NB4 (cell line): Measurements from ENCODE around the gene PAX2.

ENCODE experiments used
- DNase-seq: peaks from one replicate; pipeline ENCODE4 v3.0.0; 2010; ENCODE audit warnings: low read depth
- H3K4me3 ChIP-seq: one replicate; pipeline ENCODE4 v1.5.1; 2011; ENCODE audit warnings: mild to moderate bottlenecking, low read depth, low read length, moderate library complexity
- MYC ChIP-seq: IDR thresholded peaks from 2 replicates; pipeline ENCODE4 v1.6.1; 2011; ENCODE audit warnings: low read depth, low read length
- POLR2A ChIP-seq: IDR thresholded peaks from 2 replicates; pipeline ENCODE4 v1.6.1; 2011; ENCODE audit warnings: mild to moderate bottlenecking; ENCODE audit not compliant: insufficient read length; ENCODE audit errors: extremely low read depth
- TF ChIP-seq, protein P1 (sequence below): IDR thresholded peaks from 2 replicates; pipeline ENCODE4 v1.6.1; 2011; ENCODE audit warnings: low read depth, low read length
- TF ChIP-seq, protein P2 (sequence below): IDR thresholded peaks from one replicate; pipeline ENCODE4 v1.5.1; 2012; ENCODE audit warnings: low read depth, low read length

Gene PAX2

DNA sequence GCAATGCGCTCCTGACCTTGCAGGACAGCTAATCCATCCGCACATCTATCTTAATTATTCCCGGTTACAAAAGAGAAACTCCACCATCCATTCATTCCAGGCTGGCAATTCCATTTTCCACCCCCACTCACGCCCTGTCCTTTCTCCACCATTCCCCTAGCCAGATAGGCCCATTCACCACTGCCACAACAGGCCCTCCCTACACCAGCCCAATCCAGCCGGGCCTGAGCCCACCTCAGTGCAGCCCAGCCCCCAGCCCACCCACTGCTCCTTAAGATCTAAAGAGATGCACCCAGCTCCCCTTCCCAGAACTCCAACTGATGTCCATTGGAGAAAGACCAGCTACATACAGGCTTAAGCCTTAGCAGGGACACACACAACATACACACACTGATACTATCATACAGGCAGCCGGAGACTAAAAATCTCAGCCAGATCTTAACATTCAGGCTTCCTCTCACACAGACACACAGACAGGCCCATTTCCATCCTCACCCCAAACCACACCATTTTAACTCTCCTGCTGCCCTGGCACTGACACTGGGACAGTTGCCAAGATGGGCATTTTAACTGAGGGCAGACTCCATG, 38.0 kb upstream of the PAX2 start:
- DNase-seq = no peak
- no peak overlapping the region for H3K4me3 ChIP-seq
- TF ChIP-seq POLR2A = no peak
- TF ChIP-seq, protein P1, sequence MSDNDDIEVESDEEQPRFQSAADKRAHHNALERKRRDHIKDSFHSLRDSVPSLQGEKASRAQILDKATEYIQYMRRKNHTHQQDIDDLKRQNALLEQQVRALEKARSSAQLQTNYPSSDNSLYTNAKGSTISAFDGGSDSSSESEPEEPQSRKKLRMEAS = no peak
- TF ChIP-seq, protein P2, sequence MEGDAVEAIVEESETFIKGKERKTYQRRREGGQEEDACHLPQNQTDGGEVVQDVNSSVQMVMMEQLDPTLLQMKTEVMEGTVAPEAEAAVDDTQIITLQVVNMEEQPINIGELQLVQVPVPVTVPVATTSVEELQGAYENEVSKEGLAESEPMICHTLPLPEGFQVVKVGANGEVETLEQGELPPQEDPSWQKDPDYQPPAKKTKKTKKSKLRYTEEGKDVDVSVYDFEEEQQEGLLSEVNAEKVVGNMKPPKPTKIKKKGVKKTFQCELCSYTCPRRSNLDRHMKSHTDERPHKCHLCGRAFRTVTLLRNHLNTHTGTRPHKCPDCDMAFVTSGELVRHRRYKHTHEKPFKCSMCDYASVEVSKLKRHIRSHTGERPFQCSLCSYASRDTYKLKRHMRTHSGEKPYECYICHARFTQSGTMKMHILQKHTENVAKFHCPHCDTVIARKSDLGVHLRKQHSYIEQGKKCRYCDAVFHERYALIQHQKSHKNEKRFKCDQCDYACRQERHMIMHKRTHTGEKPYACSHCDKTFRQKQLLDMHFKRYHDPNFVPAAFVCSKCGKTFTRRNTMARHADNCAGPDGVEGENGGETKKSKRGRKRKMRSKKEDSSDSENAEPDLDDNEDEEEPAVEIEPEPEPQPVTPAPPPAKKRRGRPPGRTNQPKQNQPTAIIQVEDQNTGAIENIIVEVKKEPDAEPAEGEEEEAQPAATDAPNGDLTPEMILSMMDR = no peak

DNA sequence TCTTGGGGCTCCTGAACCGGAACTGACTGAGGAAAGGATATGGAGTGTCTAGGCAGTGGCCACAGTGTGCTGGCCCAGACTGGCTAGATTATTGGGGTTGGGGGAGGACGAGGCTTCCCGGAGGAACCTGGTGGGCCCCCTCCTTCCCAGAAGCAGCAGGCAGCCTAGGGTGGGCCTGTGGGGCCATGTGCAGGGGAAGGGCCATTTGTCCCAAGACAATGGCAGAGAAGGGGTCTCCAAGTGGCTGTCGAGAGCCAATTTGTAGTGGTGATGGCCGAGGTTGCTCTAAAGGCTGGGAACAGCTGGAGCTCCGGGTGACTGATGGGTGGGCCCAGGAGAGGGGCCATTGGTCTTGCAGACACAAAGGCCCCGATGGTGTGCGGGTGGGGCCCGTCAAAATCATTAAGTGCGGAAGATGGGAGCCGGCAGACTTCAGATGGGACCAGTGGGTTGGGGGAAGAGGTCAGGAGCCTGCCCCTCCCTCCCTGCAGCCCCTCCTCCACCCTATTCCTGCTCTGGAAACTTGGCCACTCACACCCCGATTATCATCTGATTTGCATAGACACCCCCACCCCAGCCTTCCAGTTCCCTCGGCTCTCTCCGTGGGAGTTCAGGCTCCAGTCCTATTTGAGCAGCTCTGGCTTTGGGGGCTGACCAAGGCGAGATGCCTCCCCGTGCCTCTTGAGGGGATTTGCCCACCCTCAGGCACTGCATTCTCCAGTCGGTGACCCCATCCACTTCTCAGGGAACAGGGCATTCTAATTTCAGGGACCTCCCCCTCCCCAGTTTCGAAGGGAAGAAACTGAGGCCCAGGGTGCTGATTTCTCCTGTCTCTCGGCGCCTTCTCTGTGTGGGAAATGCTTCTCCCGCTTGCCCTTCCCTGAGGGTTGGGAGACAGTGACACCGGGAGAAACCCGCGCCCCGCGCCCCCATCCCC, 36.0 kb upstream of the PAX2 start:
- TF ChIP-seq POLR2A = no peak
- TF ChIP-seq, protein P2 = no peak
- no peak for TF ChIP-seq MYC
- TF ChIP-seq, protein P1 = no peak
- DNase-seq = no peak
- no peak overlapping the region for H3K4me3 ChIP-seq

DNA sequence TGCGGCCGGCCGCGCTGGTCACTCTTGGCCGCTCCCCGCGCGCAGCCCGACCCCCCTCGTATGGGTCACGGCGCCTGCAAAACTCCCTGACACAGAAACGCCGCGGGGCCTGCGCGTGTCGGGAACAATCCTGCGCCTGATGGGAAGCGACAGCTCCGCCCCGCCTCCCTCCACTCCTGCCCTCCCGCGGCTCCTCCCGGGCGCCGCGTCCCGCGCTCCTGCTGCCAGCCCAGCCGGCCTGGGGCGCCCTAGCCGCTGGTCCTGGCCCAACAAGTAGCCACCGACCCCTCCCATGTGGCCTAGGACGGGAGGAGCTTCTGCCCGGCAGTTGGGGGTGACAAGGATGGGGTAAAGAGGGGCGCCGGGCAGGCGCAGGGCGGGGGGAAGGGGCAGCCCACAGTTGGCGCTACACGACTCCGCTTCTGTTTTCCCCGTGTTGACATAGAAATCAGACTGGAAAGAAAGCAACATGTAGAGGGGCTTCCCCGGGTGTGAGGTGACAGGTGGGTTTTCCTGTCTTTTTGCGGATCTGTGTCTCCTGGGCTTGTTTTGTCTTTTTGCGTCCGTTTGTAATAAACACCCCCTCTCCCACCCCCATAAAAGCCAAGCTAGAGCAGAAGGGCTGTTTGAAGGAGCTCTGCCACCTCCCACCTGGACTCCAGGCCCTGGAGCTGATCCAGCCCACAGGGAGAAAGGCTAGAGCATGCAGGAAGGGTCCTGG, 35.1 kb upstream of the PAX2 start:
- no peak for TF ChIP-seq MYC
- no peak overlapping the region for H3K4me3 ChIP-seq
- DNase-seq = no peak

DNA sequence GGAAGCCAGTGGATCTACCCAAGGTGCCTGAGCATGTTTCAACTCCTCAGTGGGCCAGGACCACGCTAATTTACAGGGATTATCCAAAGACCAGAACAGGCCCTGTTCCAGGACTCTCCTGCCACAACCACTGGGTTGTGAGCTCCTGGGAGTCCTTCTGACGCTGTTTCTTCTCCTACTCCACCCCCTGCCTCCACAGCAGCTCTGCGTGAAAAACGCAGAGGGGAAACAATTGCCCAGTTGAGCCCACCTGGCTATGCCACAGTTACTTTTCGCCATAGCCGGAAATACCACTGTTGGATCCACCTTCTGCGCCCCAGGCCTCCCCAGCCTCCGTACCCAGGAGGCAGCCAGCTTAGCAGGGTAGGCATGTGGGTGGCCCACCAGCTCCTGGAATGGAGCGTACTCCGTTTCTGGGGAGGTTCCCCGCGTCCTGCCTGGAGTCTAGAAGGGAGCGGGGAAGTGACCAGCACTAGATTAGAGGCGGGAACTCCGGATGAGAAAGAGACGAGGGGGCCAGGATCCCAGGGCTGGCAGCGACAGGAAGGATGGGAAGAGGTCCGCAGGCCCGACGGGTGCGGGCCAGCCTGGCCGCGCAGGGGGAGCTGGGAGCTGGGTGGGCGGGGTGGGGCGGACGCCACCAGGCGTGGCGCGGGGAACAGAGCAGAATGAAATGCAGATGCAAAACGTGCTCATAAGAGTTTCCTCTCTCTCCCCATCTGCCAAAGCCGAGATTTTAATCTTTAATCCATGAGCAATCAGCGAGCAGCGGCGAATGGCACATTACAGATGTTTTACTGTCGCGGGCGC, 32.1 kb upstream of the PAX2 start:
- no peak overlapping the region for H3K4me3 ChIP-seq
- TF ChIP-seq, protein P2 = no peak
- TF ChIP-seq MYC (no peak), POLR2A (no peak)
- TF ChIP-seq, protein P1 = no peak
- DNase-seq = no peak

DNA sequence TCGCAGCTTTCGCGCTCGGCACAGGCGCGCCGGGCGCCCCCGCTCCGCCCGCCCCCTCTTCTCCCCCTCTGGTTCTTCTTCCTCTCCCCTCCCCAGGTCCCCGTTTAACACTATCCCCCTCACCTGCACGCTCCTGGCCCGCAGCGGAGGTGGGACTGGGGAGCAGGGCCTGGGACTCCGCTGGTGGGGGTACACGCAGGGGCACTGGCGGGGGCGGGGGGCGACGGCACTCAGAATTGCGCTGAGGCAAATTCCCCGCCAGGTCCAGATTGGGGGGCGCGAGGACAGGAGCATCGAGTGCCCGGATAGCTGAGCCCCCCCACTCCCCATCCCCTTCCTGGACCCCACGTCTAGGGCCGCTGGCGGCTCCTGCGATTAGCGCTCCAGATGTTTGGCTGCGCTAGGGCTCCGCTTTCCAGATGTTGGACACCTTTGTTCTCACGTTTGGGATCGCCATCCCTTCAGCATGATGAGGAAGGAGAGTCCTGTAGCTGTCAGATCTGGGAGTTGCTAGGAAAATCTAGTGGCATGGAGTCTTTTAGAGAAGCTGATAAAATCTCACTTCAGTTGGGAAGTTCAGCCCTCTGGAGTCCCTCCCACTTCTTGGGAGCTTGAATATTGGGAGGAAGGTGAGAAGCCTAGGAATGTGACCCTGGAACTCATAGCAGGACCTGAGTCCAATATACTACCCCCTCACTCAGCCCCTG, 31.4 kb upstream of the PAX2 start:
- TF ChIP-seq, protein P2 = no peak
- TF ChIP-seq POLR2A = no peak
- no peak for TF ChIP-seq MYC
- TF ChIP-seq, protein P1 = no peak
- no peak overlapping the region for H3K4me3 ChIP-seq
- no peak for DNase-seq
